Stomach (tissue), 9 donors: Measurements from ENCODE around the gene MANF. TPM values are rescaled to one million over a fixed set of nuclear protein-coding genes. Genes with fewer than 3 reads are reported as not detected.

ENCODE experiments used
- DNase-seq, 2 donors: peaks; one replicate each; pipeline versions ENCODE4 v3.0.0 to v3.0.0-alpha.2; 2013 to 2019
- H3K27ac ChIP-seq, 5 donors: fragments of 200-600 bp in 4 of 5; sonication (generic) in 4 of 5; one replicate each; pipeline ENCODE4 v1.5.1; 2013 to 2019; ENCODE audit warnings: mild to moderate bottlenecking in 1 of 5, moderate library complexity in 1 of 5
- H3K27me3 ChIP-seq, 3 donors: fragments of 200-600 bp; sonication (generic); one replicate each; pipeline ENCODE4 v1.5.1; 2017 to 2019; ENCODE audit warnings: mixed run types in 1 of 3
- H3K36me3 ChIP-seq, 4 donors: fragments of 200-600 bp; sonication (generic); 1 replicate in 3 of 4; 2 replicates in 1 of 4; pipeline ENCODE4 v1.5.1; 2016 to 2019
- H3K4me1 ChIP-seq, 4 donors: fragments of 200-600 bp; sonication (generic); one replicate each; pipeline ENCODE4 v1.5.1; 2016 to 2019
- H3K4me3 ChIP-seq, 4 donors: fragments of 200-600 bp; sonication (generic) in 3 of 4; one replicate each; pipeline ENCODE4 v1.5.1; 2016 to 2019; ENCODE audit warnings: mild to moderate bottlenecking in 1 of 4
- H3K9me3 ChIP-seq, 4 donors: fragments of 200-600 bp; sonication (generic); one replicate each; pipeline ENCODE4 v1.5.1; 2016 to 2019
- EP300 ChIP-seq: sonication (generic); formaldehyde crosslinking; IDR thresholded peaks from one replicate; pipeline ENCODE4 v1.6.1; 2017; ENCODE audit warnings: antibody characterized with exemption
- POLR2A ChIP-seq, 4 donors: fragments of 450-650 bp; IDR thresholded peaks; one replicate each; pipeline ENCODE4 v1.6.1; 2016; ENCODE audit warnings: antibody characterized with exemption in 4 of 4, control low read depth in 2 of 4, mild to moderate bottlenecking in 1 of 4, moderate library complexity in 1 of 4
- POLR2AphosphoS5 ChIP-seq, 3 donors: sonication (generic); formaldehyde crosslinking; IDR thresholded peaks; one replicate each; pipeline ENCODE4 v1.6.1; 2016; ENCODE audit warnings: antibody characterized with exemption in 3 of 3
- WGBS, 5 donors: extraction: QIAGEN DNeasy Blood & Tissue Kit in 3 of 5; methylation state at CpG; one replicate each; pipeline versions ENCODE4 v1.1.5 to v1.1.7; 2013 to 2018; 5-methylcytosine and 5-hydroxymethylcytosine counted together
- intact Hi-C: fragments of 100-400 bp; cut with DNase I; formaldehyde crosslinking; loops from one replicate; pipeline ENCODE4 v1.15.1; 2023; ENCODE audit warnings: low total_unique reads
- polyA plus RNA-seq, 3 donors: library from polyadenylated mRNA; stranded (reverse); fragments of 200-250 nt; gene quantifications; one replicate each; pipeline ENCODE4 v1.2.3, GENCODE V29; 2013
- total RNA-seq, 5 donors: library from RNA; depleted of rRNA; stranded (reverse); fragments of >200 nt; gene quantifications; one replicate each; pipeline versions ENCODE4 v1.1.0 to v1.2.3, GENCODE V29; 2014 to 2016
- TF ChIP-seq, protein P1 (sequence below), 7 experiments: fragments of 450-650 bp in 4 of 7; fragments of 200-600 bp in 3 of 7; sonication (generic) in 3 of 7; IDR thresholded peaks; one replicate each; pipeline ENCODE4 v1.5.1; 2016 to 2019; ENCODE audit warnings: antibody characterized with exemption in 7 of 7, control low read depth in 2 of 7, mild to moderate bottlenecking in 1 of 7
- donor health status: healthy with polysubstance abuse.
- donor health status: Bipolar disorder and iron deficiency.
- donor health status: healthy.

Gene MANF
- total and polyA plus RNA-seq, 8 donors = 0.58 to 76.4 (median 31.7) TPM

DNA sequence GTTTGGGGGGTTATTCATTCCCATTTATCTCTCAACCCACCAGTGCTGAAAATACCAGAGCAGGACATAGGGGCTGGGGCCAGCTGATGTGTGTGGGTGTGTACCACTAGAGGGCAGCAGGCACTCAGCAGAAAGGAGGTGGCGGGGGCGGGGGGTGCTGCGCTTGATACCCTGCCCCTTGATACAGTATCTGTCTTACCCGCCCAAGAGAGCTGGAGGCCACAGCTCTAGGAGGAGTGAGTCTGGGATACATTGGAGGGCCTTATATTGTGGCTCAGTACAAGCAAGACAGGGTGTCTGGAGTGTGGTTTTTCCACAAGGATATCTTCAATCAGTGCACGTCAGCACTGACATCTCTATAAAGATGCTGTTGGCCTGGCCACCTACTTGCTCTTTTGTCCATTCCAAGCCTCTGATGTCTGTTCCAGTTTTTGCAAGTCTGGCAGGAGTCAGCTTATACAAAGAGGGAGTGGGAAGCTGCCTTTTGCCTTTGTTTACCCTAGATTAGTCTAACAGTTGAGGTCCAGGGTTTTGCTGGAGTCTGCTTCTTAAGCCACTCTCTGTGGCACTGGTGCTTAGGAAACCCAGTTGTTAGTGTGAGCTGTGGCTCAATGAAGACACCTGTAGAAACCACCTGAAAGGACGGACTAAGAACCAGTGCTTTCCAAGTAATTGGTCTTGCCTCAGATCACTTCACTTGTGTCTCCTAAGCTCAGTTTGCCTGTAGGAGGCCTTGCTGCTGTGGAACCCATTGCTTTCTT is 4.5 kb downstream of the MANF start:
- intact Hi-C loops = loop anchor here (10.0 kb wide), 1 partner anchor 765 kb away; no protein-coding TSS in a partner anchor
- DNase-seq = peak; percentile 64 to 78
- peak overlapping the region in 4 of 5 donors; percentile 25 to 95 (median 88) for H3K27ac ChIP-seq
- H3K9me3 ChIP-seq = no peaks in the 10 kb centered on the region
- H3K4me3 ChIP-seq = no peak overlapping the region
- TF ChIP-seq, protein P1, sequence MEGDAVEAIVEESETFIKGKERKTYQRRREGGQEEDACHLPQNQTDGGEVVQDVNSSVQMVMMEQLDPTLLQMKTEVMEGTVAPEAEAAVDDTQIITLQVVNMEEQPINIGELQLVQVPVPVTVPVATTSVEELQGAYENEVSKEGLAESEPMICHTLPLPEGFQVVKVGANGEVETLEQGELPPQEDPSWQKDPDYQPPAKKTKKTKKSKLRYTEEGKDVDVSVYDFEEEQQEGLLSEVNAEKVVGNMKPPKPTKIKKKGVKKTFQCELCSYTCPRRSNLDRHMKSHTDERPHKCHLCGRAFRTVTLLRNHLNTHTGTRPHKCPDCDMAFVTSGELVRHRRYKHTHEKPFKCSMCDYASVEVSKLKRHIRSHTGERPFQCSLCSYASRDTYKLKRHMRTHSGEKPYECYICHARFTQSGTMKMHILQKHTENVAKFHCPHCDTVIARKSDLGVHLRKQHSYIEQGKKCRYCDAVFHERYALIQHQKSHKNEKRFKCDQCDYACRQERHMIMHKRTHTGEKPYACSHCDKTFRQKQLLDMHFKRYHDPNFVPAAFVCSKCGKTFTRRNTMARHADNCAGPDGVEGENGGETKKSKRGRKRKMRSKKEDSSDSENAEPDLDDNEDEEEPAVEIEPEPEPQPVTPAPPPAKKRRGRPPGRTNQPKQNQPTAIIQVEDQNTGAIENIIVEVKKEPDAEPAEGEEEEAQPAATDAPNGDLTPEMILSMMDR (IDR thresholded peaks at IDR 0.05) = peak in 5 of 7 experiments; percentile 18 to 76 (median 71)
- TF ChIP-seq POLR2AphosphoS5 (IDR thresholded peaks at IDR 0.05) (no peak), EP300 (no peak), POLR2A (IDR thresholded peaks at IDR 0.05) (no peak)
- H3K36me3 ChIP-seq = peaks cover 33 to 50% (median 49%) of the 10 kb centered on the region in 4 donors
- peaks cover 73 to 86% (median 83%) of the 10 kb centered on the region in 4 donors for H3K4me1 ChIP-seq
- H3K27me3 ChIP-seq = no peaks in the 10 kb centered on the region
- 32 to 55% (median 39%) methylated on average over 6 of the region's 6 CpGs for WGBS, 5 donors

DNA sequence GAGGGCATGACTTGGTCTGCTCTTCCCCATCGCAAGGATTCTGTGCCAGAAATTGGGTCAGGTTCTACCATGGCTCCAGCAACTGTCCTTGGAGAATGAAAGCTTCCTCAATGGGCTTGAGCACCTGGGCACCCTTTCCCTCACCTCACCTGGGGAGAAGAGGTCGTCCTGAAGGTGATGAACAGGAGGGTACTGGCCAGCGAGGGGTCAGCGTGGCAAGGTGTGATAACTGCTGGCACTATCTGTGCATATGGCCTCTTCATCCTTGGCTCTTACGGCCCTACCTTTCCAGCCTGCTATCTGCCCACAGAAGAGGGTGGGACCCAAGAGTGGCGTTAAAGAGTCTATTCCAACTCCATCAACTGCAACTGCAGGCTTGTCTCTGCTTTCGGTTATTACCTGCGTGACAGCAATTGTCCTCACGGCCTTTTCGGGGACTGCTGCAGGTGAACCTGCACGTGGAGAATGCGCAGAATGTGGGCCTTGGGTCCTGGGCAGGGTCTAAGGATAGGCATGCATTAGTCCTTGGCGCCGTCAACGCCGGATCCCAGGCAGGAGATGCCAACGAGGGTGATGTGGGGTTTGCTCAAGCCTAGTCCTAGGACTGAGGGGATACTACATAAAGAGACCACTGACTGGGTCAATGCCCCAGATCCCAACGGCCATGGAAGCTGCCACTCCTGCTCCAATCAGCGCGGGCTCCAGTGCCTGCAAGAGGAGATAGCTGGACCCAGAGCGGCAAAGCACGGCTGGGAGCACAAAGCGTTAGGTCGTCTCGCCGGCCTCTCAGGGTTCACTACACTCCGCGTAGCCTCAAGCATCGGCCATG is 5.4 kb downstream of the MANF start:
- no peaks in the 10 kb centered on the region for H3K27me3 ChIP-seq
- peak overlapping the region; percentile 71 to 95 (median 86) for H3K27ac ChIP-seq
- H3K4me1 ChIP-seq = peaks cover 81 to 93% (median 91%) of the 10 kb centered on the region in 4 donors
- peaks cover 42 to 59% (median 57%) of the 10 kb centered on the region in 4 donors for H3K36me3 ChIP-seq
- intact Hi-C loops = no loop called here
- DNase-seq = no peak
- 27 to 36% (median 29%) methylated on average over 28 to 29 of the region's 29 CpGs for WGBS, 5 donors
- TF ChIP-seq, protein P1 (IDR thresholded peaks at IDR 0.05) = peak in 1 of 7 experiments; percentile 86
- no peak for TF ChIP-seq POLR2A (IDR thresholded peaks at IDR 0.05)
- peak overlapping the region; percentile 70 to 93 (median 85) for H3K4me3 ChIP-seq
- no peaks in the 10 kb centered on the region for H3K9me3 ChIP-seq

- peak; percentile 98 to 99 for DNase-seq
- Histone ChIP-seq H3K27ac (peak within 1 kb of the TSS; percentile 82 to 95 (median 93)), H3K4me1 (peaks cover 77 to 93% (median 92%) of the 10 kb centered on the region in 4 donors), H3K27me3 (no peaks in the 10 kb centered on the region), H3K9me3 (no peaks in the 10 kb centered on the region), H3K36me3 (peaks cover 49 to 65% (median 64%) of the 10 kb centered on the region in 4 donors), H3K4me3 (peak within 1 kb of the TSS; percentile 70 to 93 (median 85))
- TF ChIP-seq, protein P1 (IDR thresholded peaks at IDR 0.05) = peak in 4 of 7 experiments; percentile 83 to 86 (median 84)
- TF ChIP-seq EP300 (peak; percentile 14), POLR2A (IDR thresholded peaks at IDR 0.05) (no peak), POLR2AphosphoS5 (IDR thresholded peaks at IDR 0.05) (peak; percentile 67 to 96 (median 86))
- intact Hi-C loops = no loop called here
- 0 to 1% (median 0%) methylated on average over 22 to 83 of the region's 83 CpGs for WGBS, 5 donors
Measured at GRCh38 chr3:51391075-51391565, 6.0 kb downstream of the MANF start, which contains the start of gene RBM15B. RBM15B (plus strand) TSS chr3:51391285; CDS start chr3:51391400, 115 bp downstream.
